Keratinocyte (primary cell): ENCODE data around the gene ANKRD28. TPM values are rescaled to one million over a fixed set of nuclear protein-coding genes. Genes with fewer than 3 reads are reported as not detected.

ENCODE experiments used
- DNase-seq: peaks from one replicate; pipeline ENCODE4 v3.0.0-alpha.2; 2011; ENCODE audit warnings: low read depth, missing footprints, low spot score
- FAIRE-seq: peaks from 2 replicates; lab custom pipeline; 2011; peaks lifted over from hg19 to GRCh38; lab: Jason Lieb, UNC
- H2AFZ ChIP-seq: 2 replicates; pipeline ENCODE4 v1.6.0; 2012; ENCODE audit warnings: low read length, control low read depth, inconsistent platforms; ENCODE audit not compliant: control insufficient read depth
- H3K27ac ChIP-seq: 2 replicates; pipeline ENCODE4 v1.5.1; 2011; ENCODE audit warnings: low read length; ENCODE audit not compliant: control insufficient read depth, insufficient read depth
- H3K27me3 ChIP-seq: 3 replicates; pipeline ENCODE4 v1.6.0; 2011; ENCODE audit warnings: low read length; ENCODE audit not compliant: control insufficient read depth, insufficient read depth; ENCODE audit errors: extremely low read depth
- H3K36me3 ChIP-seq, 2 experiments: 2 replicates in 1 of 2; 3 replicates in 1 of 2; pipeline ENCODE4 v1.5.1; 2011; ENCODE audit warnings: low read length in 2 of 2, mild to moderate bottlenecking in 1 of 2; ENCODE audit not compliant: control insufficient read depth in 2 of 2, insufficient read depth in 2 of 2; ENCODE audit errors: extremely low read depth in 1 of 2
- H3K4me1 ChIP-seq: 3 replicates; pipeline ENCODE4 v1.5.1; 2011; ENCODE audit warnings: low read length; ENCODE audit not compliant: control insufficient read depth, insufficient read depth; ENCODE audit errors: extremely low read depth
- H3K4me2 ChIP-seq: 3 replicates; pipeline ENCODE4 v1.6.0; 2011; ENCODE audit warnings: low read depth, low read length; ENCODE audit not compliant: control insufficient read depth, insufficient read depth; ENCODE audit errors: extremely low read depth
- H3K4me3 ChIP-seq, 3 experiments: fragments of 200-600 bp in 1 of 3; sonication (generic) in 1 of 3; 2 replicates in 2 of 3; 3 replicates in 1 of 3; pipeline ENCODE4 v1.5.1; 2011 to 2016; ENCODE audit warnings: low read length in 3 of 3, mild to moderate bottlenecking in 3 of 3, control low read depth in 2 of 3, inconsistent platforms in 1 of 3, low read depth in 1 of 3, mixed read lengths in 1 of 3, mixed run types in 1 of 3, moderate library complexity in 1 of 3; ENCODE audit not compliant: control insufficient read depth in 2 of 3, insufficient read depth in 2 of 3; ENCODE audit errors: extremely low read depth in 1 of 3
- H3K79me2 ChIP-seq: 2 replicates; pipeline ENCODE4 v1.6.0; 2012; ENCODE audit warnings: low read length; ENCODE audit not compliant: control insufficient read depth, insufficient read depth
- H3K9ac ChIP-seq: 3 replicates; pipeline ENCODE4 v1.6.0; 2011; ENCODE audit warnings: low read length; ENCODE audit not compliant: control insufficient read depth, insufficient read depth; ENCODE audit errors: extremely low read depth
- H3K9me1 ChIP-seq: 3 replicates; pipeline ENCODE4 v1.6.0; 2011; ENCODE audit warnings: low read length; ENCODE audit not compliant: control insufficient read depth, insufficient read depth; ENCODE audit errors: extremely low read depth
- H3K9me3 ChIP-seq: 2 replicates; pipeline ENCODE4 v1.5.1; 2012; ENCODE audit warnings: low read depth, low read length; ENCODE audit not compliant: control insufficient read depth
- H4K20me1 ChIP-seq: 3 replicates; pipeline ENCODE4 v1.6.0; 2011; ENCODE audit warnings: low read length; ENCODE audit not compliant: control insufficient read depth, insufficient read depth; ENCODE audit errors: extremely low read depth
- EZH2 ChIP-seq: IDR thresholded peaks from one replicate; pipeline ENCODE4 v1.6.1; 2012; ENCODE audit warnings: inconsistent platforms, mild to moderate bottlenecking, low read length, moderate library complexity
- dilution Hi-C: fragments of 300-500 bp; cut with MboI; formaldehyde crosslinking; loops from one replicate; pipeline ENCODE4 v1.7.0; 2020; ENCODE audit warnings: low sequenced_read_pairs; ENCODE audit not compliant: extremely low pct_ligation_motif_present
- polyA plus RNA-seq, 5 experiments: library from polyadenylated mRNA; depleted of rRNA in 3 of 5; stranded (reverse) in 3 of 5; stranded (forward) in 1 of 5; unstranded in 1 of 5; fragments of >200 nt; gene quantifications; 1 replicate in 1 of 5; 2 replicates in 3 of 5; 3 replicates in 1 of 5; pipeline versions ENCODE4 v1.2.1 to v1.2.3, GENCODE V29; 2011 to 2012; ENCODE audit warnings: missing spikeins in 2 of 5, low read depth in 1 of 5, low replicate concordance in 1 of 5
- TF ChIP-seq, protein P1 (sequence below), 3 experiments: IDR thresholded peaks in 1 of 3; conservative IDR thresholded peaks in 1 of 3; optimal IDR thresholded peaks in 1 of 3; 2 replicates in 2 of 3; 3 replicates in 1 of 3; pipeline versions ENCODE3 to v1.5.1; 2011; ENCODE audit warnings: low read length in 3 of 3, mild to moderate bottlenecking in 3 of 3, moderate library complexity in 2 of 3, control low read depth in 1 of 3, inconsistent platforms in 1 of 3; ENCODE audit not compliant: insufficient read depth in 2 of 3; ENCODE audit errors: extremely low read depth in 1 of 3

The ANKRD28 gene
- polyA plus RNA-seq, 1 donor (not counting 4 experiments of a cell fraction or from before 2014, with no cell fraction given), result 32.7 TPM

DNA sequence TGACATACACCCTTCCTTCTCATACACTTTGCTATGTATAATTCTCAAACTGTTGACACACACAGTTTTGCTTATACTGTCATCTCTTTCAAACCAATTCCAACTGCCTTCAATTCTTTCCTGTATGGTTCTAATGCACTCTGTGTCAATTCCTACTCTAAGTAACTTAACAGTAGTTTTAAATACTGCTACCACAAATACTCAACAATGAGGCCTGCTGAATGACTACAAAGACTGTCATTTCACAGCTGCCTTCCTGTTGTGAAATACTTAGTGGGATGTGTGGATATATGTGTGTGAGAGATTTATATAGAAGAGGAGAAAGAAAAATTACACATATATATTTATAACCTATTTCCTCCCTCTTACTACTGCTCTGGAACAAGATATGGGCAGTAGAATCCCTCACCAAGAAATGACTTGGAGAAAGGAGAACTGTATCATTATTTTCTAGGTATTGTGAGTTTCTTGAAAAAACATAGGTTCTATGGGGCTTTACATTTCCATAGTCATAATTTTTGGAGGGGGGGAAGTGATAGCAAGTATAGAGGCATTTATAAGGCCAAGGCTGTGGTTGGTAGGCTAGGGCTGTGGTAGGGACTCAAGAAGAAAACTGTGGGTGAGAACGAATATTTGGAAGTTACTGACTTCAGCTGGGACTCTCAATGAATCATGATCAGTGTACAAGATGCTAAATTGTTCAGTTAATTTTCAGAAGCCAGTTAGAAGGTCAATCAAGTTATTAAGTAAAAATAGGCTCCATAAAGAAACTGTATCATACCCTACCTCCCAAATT lies 88.7 kb downstream of the ANKRD28 start:
- Histone ChIP-seq H3K36me3 (peaks cover 3 to 7% of the 10 kb centered on the region in 2 experiments), H3K4me1 (peaks cover 3% of the 10 kb centered on the region), H3K4me3 (no peak overlapping the region), H3K27me3 (no peaks in the 10 kb centered on the region), H3K9me3 (no peaks in the 10 kb centered on the region), H3K4me2 (no peak overlapping the region), H2AFZ (no peak overlapping the region), H3K9ac (no peak overlapping the region), H3K79me2 (no peaks in the 10 kb centered on the region), H4K20me1 (no peaks in the 10 kb centered on the region), H3K27ac (no peak overlapping the region), H3K9me1 (no peaks in the 10 kb centered on the region)
- TF ChIP-seq, protein P1, sequence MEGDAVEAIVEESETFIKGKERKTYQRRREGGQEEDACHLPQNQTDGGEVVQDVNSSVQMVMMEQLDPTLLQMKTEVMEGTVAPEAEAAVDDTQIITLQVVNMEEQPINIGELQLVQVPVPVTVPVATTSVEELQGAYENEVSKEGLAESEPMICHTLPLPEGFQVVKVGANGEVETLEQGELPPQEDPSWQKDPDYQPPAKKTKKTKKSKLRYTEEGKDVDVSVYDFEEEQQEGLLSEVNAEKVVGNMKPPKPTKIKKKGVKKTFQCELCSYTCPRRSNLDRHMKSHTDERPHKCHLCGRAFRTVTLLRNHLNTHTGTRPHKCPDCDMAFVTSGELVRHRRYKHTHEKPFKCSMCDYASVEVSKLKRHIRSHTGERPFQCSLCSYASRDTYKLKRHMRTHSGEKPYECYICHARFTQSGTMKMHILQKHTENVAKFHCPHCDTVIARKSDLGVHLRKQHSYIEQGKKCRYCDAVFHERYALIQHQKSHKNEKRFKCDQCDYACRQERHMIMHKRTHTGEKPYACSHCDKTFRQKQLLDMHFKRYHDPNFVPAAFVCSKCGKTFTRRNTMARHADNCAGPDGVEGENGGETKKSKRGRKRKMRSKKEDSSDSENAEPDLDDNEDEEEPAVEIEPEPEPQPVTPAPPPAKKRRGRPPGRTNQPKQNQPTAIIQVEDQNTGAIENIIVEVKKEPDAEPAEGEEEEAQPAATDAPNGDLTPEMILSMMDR (optimal IDR thresholded peaks at IDR 0.05 in 1 of 3, IDR thresholded peaks at IDR 0.05 in 1 of 3, conservative IDR thresholded peaks at IDR 0.05 in 1 of 3; ENCODE audit: extremely low read depth in 1 of 3, insufficient read depth in 2 of 3, low read length in 3 of 3), result no peak
- no peak for TF ChIP-seq EZH2
- FAIRE-seq (no peak), DNase-seq (no peak)
- dilution Hi-C loops, result no loop called here

DNA sequence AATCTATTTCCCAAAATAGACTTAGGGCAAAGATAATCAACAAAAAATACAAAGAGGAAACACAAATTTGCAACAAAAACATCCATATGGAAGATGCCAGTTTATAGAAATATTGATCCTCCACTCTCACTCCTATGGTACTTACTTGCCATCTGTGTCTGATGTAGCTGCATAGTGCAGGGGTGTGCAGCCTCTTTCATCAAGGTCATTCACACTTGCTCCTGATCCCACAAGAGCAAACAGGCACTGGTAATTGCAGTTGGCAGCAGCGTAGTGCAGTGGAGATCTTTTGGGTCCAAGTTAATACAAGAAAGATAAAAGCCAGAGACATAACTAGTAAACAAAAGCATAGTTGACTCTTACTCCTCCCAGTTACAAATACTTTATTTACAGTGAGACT lies 90.0 kb downstream of the ANKRD28 start:
- DNase-seq (no peak), FAIRE-seq (no peak)
- Histone ChIP-seq H3K9me1 (no peaks in the 10 kb centered on the region), H3K4me3 (no peak overlapping the region), H3K79me2 (no peaks in the 10 kb centered on the region), H4K20me1 (no peaks in the 10 kb centered on the region), H3K9me3 (no peaks in the 10 kb centered on the region), H3K4me2 (no peak overlapping the region), H3K9ac (no peak overlapping the region), H3K27me3 (no peaks in the 10 kb centered on the region), H2AFZ (no peak overlapping the region), H3K4me1 (peaks cover 3% of the 10 kb centered on the region), H3K36me3 (peaks cover 3 to 7% of the 10 kb centered on the region in 2 experiments), H3K27ac (no peak overlapping the region)
- TF ChIP-seq, protein P1 (optimal IDR thresholded peaks at IDR 0.05 in 1 of 3, IDR thresholded peaks at IDR 0.05 in 1 of 3, conservative IDR thresholded peaks at IDR 0.05 in 1 of 3; ENCODE audit: extremely low read depth in 1 of 3, insufficient read depth in 2 of 3, low read length in 3 of 3), result no peak
- no peak for TF ChIP-seq EZH2
- dilution Hi-C loops, result no loop called here
